Activated T-cell treated with anti-CD3 and anti-CD28 coated beads for 4 hours (primary cell): ENCODE data around the gene ASTN2.

Experiments used
- DNase-seq: peaks from one replicate; pipeline ENCODE4 v3.0.0-alpha.2; 2020

The ASTN2 gene

DNA sequence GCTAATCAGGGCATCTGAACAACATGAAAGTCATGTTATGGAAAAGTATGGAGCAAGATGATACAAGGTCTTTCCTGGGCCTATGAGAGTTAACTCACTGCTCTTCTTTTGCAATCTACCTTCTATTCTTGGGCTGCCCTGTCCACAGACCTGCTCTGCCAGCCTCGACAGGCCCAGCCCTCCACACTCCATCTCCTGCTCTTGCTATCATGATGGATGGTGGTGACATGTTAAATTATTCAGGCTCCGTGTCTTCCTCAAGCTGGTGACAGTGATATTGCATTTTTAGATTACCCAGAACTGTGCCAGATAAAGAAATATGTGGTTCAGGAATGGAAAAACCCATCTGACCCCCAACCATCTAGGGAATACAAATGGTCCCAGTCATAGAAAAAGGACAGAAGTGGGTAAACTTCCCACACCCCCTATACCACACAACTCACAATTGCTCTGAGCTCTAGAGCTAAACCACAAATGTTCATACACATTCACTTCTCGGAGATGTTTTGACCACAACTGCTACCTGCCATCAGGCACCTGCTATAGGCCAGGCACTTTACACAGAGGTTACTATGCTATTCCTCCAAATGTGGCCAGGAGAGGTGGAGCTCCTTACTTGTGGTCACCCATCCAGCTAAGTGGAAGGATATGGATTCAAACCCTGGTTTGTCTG, 311.3 kb downstream of the ASTN2 start:
- no peak for DNase-seq

DNA sequence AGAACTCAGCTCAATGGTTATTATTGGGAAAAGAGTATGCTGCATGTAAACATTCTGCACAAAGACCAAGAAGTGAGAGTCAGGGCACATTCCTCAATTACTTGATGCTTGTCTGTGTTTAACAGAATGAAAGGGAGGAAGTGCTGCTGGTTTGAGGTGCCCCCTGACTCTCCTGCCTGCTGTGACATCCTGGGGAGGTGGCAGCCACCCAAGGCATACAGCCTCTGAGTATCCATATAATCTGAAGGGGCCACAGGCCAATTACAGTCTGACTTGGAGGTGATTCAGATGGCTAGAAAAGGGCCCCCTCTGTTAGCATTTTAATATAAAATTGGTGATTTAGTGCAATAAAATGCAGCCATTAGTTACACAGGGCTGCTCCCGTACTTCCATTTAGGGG, 313.8 kb downstream of the ASTN2 start:
- no peak for DNase-seq

- DNase-seq = no peak
Observed at GRCh38 chr9:117098331-117098730, 316.5 kb downstream of the ASTN2 start.

- no peak for DNase-seq
Observed at GRCh38 chr9:117097761-117098160, 317.1 kb downstream of the ASTN2 start.

GRCh38 chr9:117096138-117096537, 318.7 kb downstream of the ASTN2 start:
- no peak for DNase-seq

DNA sequence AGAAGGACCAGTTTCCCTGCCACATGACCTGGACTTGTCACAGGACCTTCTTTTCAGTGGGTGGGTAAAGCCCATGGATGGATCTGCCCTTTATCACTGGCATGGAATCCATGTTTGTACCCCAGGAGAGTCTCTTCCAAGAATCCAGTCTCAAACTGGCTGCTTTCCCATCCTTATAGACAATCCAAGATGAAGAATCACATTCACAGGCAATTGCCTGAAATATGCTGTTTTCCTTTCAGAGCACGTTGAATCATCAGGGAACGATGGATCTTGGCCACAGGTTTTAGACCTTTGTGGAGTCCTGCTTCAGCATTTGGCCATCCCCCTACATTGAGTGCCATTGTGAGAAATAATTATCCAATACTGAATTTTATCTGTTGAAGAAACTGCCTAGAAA, 319.8 kb downstream of the ASTN2 start:
- no peak for DNase-seq

- no peak for DNase-seq
Observed at GRCh38 chr9:117093891-117094844, 320.7 kb downstream of the ASTN2 start.

DNA sequence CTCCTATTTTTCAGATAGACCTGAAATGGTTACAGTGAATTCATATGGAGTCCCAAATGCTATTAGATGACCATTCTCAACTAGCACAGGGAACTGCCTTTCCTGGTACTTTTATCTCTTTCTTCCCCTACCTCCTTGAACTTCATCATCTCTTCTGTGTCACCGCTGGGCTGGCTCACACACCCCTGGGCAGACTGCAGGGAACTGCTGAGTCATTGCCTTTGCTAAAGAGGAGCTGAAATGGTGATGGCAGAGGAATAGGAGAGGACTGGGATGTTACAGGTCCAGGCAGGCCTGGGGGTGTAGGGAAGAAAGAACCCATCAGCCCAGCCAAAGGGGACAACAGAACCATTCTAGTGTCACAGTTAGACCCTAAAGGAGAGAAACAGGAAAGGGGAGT, 322.3 kb downstream of the ASTN2 start:
- DNase-seq = no peak

- no peak for DNase-seq
Observed at GRCh38 chr9:117091529-117091928, 323.3 kb downstream of the ASTN2 start.

DNA sequence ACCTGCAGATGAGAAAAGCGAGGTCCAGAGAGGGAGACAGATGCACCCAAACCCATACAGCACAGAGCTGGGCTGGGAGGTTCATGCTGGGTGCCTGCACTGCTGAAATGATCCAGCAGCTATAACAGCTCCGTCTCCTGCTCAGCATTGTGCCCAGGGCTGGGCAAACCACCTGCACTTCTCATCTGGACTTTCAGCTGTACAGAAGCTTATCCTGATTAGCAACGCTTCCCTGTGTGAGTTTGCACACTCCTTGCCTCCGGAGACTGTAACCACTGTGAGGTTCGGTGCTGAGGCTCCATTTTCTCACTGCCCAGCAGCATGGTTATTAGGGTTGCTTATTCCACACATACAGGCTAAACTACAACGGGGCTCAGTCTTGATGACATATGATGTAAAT, 326.1 kb downstream of the ASTN2 start:
- DNase-seq = no peak

GRCh38 chr9:117088140-117088539, 326.7 kb downstream of the ASTN2 start:
- no peak for DNase-seq

GRCh38 chr9:117084221-117084620, 330.6 kb downstream of the ASTN2 start:
- DNase-seq = no peak

GRCh38 chr9:117083559-117083958, 331.3 kb downstream of the ASTN2 start:
- no peak for DNase-seq

- no peak for DNase-seq
Observed at GRCh38 chr9:117081641-117082317, 333.1 kb downstream of the ASTN2 start.

DNA sequence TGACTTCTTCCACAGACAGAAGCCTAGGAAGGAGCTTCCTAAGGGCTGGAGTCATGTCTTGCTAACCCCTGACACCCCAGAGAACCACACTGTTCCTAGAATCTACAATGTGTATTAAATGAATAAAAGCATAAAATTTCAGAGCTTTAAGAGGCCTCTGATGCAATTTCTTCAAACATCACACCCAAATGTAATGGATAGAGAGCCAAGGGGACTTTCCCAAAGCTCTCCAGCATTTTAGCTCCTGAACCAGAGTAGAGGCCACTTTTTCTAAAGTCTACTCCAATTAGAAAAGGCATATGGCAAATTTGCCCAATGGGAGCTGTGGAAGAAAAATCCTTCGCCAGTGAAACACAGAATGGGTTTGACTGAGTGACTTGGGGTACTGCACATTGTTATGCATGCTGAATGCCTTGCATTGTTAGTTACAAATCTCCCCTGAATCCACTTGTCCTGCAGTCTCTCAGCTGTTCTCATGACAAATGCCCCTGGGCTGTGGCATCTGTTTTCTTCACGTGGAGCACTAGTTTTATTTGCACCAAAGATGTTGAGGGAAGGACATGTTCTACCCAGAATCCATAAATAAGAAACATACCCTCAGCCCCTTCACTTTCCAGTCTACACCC, 334.0 kb downstream of the ASTN2 start:
- DNase-seq = no peak

GRCh38 chr9:117076571-117077290, 338.1 kb downstream of the ASTN2 start:
- DNase-seq = no peak

GRCh38 chr9:117075636-117076035, 339.2 kb downstream of the ASTN2 start:
- DNase-seq = no peak

- DNase-seq = no peak
Observed at GRCh38 chr9:117074784-117075520, 339.9 kb downstream of the ASTN2 start.

DNA sequence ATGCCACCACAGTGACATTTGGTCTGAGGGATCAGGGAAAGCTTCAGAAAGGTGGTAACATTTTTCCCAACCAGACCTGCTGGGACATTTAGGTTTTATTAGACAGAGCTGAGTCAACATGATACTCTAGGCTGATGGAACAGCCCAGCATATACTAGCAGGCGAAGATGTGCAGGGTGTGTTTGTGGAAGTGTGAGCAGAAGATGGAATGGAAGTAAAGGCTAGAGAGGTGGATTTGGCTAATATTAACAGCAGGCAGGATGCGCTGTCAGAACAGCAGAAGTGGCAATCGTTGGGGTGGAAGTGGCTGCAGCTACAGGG, 340.6 kb downstream of the ASTN2 start:
- no peak for DNase-seq

- DNase-seq = no peak
Observed at GRCh38 chr9:117073539-117074341, 341.1 kb downstream of the ASTN2 start.

DNA sequence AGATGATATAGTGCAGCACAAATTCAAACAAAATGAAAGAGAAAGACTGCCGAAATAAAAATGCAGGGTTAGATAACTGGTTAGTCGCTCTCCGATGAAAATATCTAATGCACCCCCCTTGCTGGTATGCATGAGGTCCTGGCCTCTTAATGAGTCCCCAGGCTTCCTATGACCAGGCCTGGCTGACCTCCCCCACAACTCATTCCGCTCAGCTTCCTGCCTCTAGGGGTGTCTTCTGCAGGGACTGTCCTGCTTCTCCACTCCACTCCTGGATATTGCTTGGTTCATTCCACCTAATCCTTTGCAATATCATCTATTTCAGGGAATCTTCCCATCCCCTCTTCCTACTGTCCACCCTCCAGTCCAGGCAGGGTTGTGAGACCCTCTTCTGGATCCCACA, 341.8 kb downstream of the ASTN2 start:
- no peak for DNase-seq
